CD4-positive, alpha-beta T cell (primary cell): ENCODE data around the gene ZMYND15. TPM values are rescaled to one million over a fixed set of nuclear protein-coding genes. Genes with fewer than 3 reads are reported as not detected.

Experiments
- ATAC-seq: fragments of 200-7000 bp; cut with Tn5 transposase; one replicate; pipeline ENCODE4 v1.10.0; 2022; ENCODE audit warnings: mild to moderate bottlenecking; ENCODE audit not compliant: poor library complexity
- CTCF ChIA-PET: fragments of 350-600 bp; sonication (Branson Sonifier 250); formaldehyde crosslinking; loops from one replicate; lab custom pipeline; 2021; ENCODE audit warnings: antibody characterized with exemption, inconsistent platforms; lab: Charles Lee
- POLR2A ChIA-PET: fragments of 350-600 bp; sonication (Branson Sonifier 250); formaldehyde crosslinking; loops from one replicate; lab custom pipeline; 2021; ENCODE audit warnings: antibody characterized with exemption, inconsistent platforms; lab: Charles Lee
- DNase-seq, 14 experiments: peaks; one replicate each; pipeline ENCODE4 v3.0.0-alpha.2; 2013 to 2020; ENCODE audit warnings: mixed read lengths in 2 of 14
- H3K27ac ChIP-seq, 2 donors: one replicate each; pipeline versions ENCODE4 v1.5.1 to v1.7.0; 2013; ENCODE audit warnings: low read length in 2 of 2, low read depth in 1 of 2, mild to moderate bottlenecking in 1 of 2
- H3K27me3 ChIP-seq, 2 experiments: 1 replicate in 1 of 2; 2 replicates in 1 of 2; pipeline versions ENCODE4 v1.6.1 to v1.7.0; 2013; ENCODE audit warnings: low read length in 2 of 2, control low read depth in 1 of 2, mild to moderate bottlenecking in 1 of 2, moderate library complexity in 1 of 2; ENCODE audit not compliant: insufficient read depth in 2 of 2, control insufficient read depth in 1 of 2
- H3K36me3 ChIP-seq: one replicate; pipeline ENCODE4 v1.6.1; 2013; ENCODE audit warnings: low read length, control low read depth; ENCODE audit not compliant: insufficient read depth
- H3K4me1 ChIP-seq: one replicate; pipeline ENCODE4 v1.6.1; 2013; ENCODE audit warnings: low read length, control low read depth; ENCODE audit not compliant: insufficient read depth
- H3K4me3 ChIP-seq: one replicate; pipeline ENCODE4 v1.5.1; 2013; ENCODE audit warnings: mild to moderate bottlenecking, low read length, moderate library complexity
- H3K9me3 ChIP-seq, 2 experiments: 1 replicate in 1 of 2; 2 replicates in 1 of 2; pipeline versions ENCODE4 v1.6.1 to v1.7.0; 2013; ENCODE audit warnings: low read length in 2 of 2, mild to moderate bottlenecking in 2 of 2, control low read depth in 1 of 2, moderate library complexity in 1 of 2; ENCODE audit not compliant: control insufficient read depth in 1 of 2, insufficient read depth in 1 of 2
- H3K27ac Mint-ChIP-seq: one replicate; pipeline ENCODE4 v1.8.0; 2020; ENCODE audit warnings: mixed read lengths
- H3K27me3 Mint-ChIP-seq: one replicate; pipeline ENCODE4 v1.8.0; 2021; ENCODE audit warnings: mixed read lengths
- H3K36me3 Mint-ChIP-seq: one replicate; pipeline ENCODE4 v1.8.0; 2021; ENCODE audit warnings: low read depth, mixed read lengths
- H3K4me1 Mint-ChIP-seq: one replicate; pipeline ENCODE4 v1.8.0; 2021; ENCODE audit warnings: low read depth, mixed read lengths
- H3K4me3 Mint-ChIP-seq: one replicate; pipeline ENCODE4 v1.8.0; 2020; ENCODE audit warnings: mild to moderate bottlenecking, mixed read lengths
- H3K9me3 Mint-ChIP-seq: one replicate; pipeline ENCODE4 v1.8.0; 2020; ENCODE audit warnings: mixed read lengths
- CTCF ChIP-seq: fragments of 200-600 bp; IDR thresholded peaks from one replicate; pipeline ENCODE4 v1.8.0; 2022; ENCODE audit warnings: antibody characterized with exemption, mild to moderate bottlenecking
- intact Hi-C, 2 experiments: fragments of 100-400 bp; cut with DNase I in 1 of 2; cut with micrococcal nuclease in 1 of 2; formaldehyde crosslinking; loops; one replicate each; pipeline versions ENCODE4 v1.15.1 to v1.9.0; 2023 to 2025; cut with DNase I, micrococcal nuclease
- total RNA-seq, 174 experiments: library from RNA in 2 of 174; stranded (reverse) in 2 of 174; gene quantifications; one replicate each; pipeline ENCODE4 v1.2.3 and lab custom pipeline; 2021 to 2026

ZMYND15 gene
- total RNA-seq, 2 experiments from 2014 or later, result 3.1 to 3.3 TPM

- Mint-ChIP-seq H3K27me3 (peaks cover 11% of the 10 kb centered on the region), H3K27ac (no peak overlapping the region), H3K4me3 (no peak overlapping the region), H3K36me3 (no peaks in the 10 kb centered on the region), H3K9me3 (no peaks in the 10 kb centered on the region), H3K4me1 (peaks cover 7% of the 10 kb centered on the region)
- H3K27me3 ChIP-seq, result no peaks in the 10 kb centered on the region
- no peaks in the 10 kb centered on the region for H3K9me3 ChIP-seq
- peaks cover 10% of the 10 kb centered on the region for H3K4me1 ChIP-seq
- CTCF ChIA-PET, result no interaction called here
- POLR2A ChIA-PET, result no interaction called here
- ATAC-seq (no peak), DNase-seq (peak in 2 of 14 experiments; percentile 41 to 48)
- no peak for TF ChIP-seq CTCF
- intact Hi-C loops, result no loop called here
- no peak overlapping the region for H3K4me3 ChIP-seq
- no peak overlapping the region for H3K27ac ChIP-seq
- H3K36me3 ChIP-seq, result no peaks in the 10 kb centered on the region
Observed at GRCh38 chr17:4768298-4768697, 28.7 kb downstream of the ZMYND15 start.

GRCh38 chr17:4769628-4770027 lies 30.0 kb downstream of the ZMYND15 start:
- H3K9me3 Mint-ChIP-seq, result no peaks in the 10 kb centered on the region
- H3K27me3 Mint-ChIP-seq, result peaks cover 16% of the 10 kb centered on the region
- no peak overlapping the region for H3K4me3 Mint-ChIP-seq
- CTCF ChIA-PET, result no interaction called here
- Histone ChIP-seq H3K4me1 (peaks cover 10% of the 10 kb centered on the region), H3K27me3 (peaks cover 0 to 3% of the 10 kb centered on the region in 2 experiments), H3K27ac (no peak overlapping the region), H3K4me3 (no peak overlapping the region), H3K9me3 (no peaks in the 10 kb centered on the region), H3K36me3 (no peaks in the 10 kb centered on the region)
- DNase-seq, result no peak
- peaks cover 7% of the 10 kb centered on the region for H3K4me1 Mint-ChIP-seq
- H3K27ac Mint-ChIP-seq, result no peak overlapping the region
- no peak for TF ChIP-seq CTCF
- intact Hi-C loops, result no loop called here
- ATAC-seq, result no peak
- no peaks in the 10 kb centered on the region for H3K36me3 Mint-ChIP-seq
- POLR2A ChIA-PET, result no interaction called here

GRCh38 chr17:4771519-4772234 lies 32.0 kb downstream of the ZMYND15 start, which contains the start of gene TM4SF5:
Gene TM4SF5, plus strand, starts transcription at chr17:4771886. Its CDS starts 37 bp downstream, at chr17:4771923.
- Mint-ChIP-seq H3K4me1 (peaks cover 7% of the 10 kb centered on the region), H3K9me3 (no peaks in the 10 kb centered on the region), H3K36me3 (no peaks in the 10 kb centered on the region), H3K27me3 (peaks cover 16% of the 10 kb centered on the region), H3K4me3 (no peak within 1 kb of the TSS), H3K27ac (no peak within 1 kb of the TSS)
- CTCF ChIA-PET, result interaction anchor here (1.3 kb wide), 1 partner anchor 18 kb away, joined by 5 read pairs; no protein-coding TSS in a partner anchor
- DNase-seq (peak in 1 of 14 experiments; percentile 51), ATAC-seq (peak; percentile 46)
- H3K4me1 ChIP-seq, result peaks cover 10% of the 10 kb centered on the region
- intact Hi-C loops, result no loop called here
- TF ChIP-seq CTCF, result no peak
- H3K27me3 ChIP-seq, result peaks cover 0 to 3% of the 10 kb centered on the region in 2 experiments
- H3K4me3 ChIP-seq, result no peak within 1 kb of the TSS
- H3K9me3 ChIP-seq, result no peaks in the 10 kb centered on the region
- H3K27ac ChIP-seq, result no peak within 1 kb of the TSS
- no peaks in the 10 kb centered on the region for H3K36me3 ChIP-seq
- POLR2A ChIA-PET, result interaction anchor here (2.1 kb wide), 1 partner anchor 19 kb away, joined by 8 read pairs; no protein-coding TSS in a partner anchor
